HG03565 (cell line): ENCODE data around the gene AZU1.
"Not testable (repeated sequence)": the region's sequence is repeated elsewhere in the genome, so short reads cannot be mapped to it uniquely, and the experiment has no call there.

Experiments used
- ATAC-seq: cut with Tn5 transposase; IDR thresholded peaks from one replicate; pipeline ENCODE4 v1.9.1; 2021; ENCODE audit warnings: mild to moderate bottlenecking, moderate library complexity; ENCODE audit not compliant: unreplicated experiment

The AZU1 gene

GRCh38 chr19:852136-853013 lies 24.7 kb downstream of the AZU1 start, which contains the start of gene ELANE:
Gene ELANE, plus strand, starts transcription at chr19:852303. Its CDS starts 26 bp downstream, at chr19:852329.
- ATAC-seq: no peak

DNA sequence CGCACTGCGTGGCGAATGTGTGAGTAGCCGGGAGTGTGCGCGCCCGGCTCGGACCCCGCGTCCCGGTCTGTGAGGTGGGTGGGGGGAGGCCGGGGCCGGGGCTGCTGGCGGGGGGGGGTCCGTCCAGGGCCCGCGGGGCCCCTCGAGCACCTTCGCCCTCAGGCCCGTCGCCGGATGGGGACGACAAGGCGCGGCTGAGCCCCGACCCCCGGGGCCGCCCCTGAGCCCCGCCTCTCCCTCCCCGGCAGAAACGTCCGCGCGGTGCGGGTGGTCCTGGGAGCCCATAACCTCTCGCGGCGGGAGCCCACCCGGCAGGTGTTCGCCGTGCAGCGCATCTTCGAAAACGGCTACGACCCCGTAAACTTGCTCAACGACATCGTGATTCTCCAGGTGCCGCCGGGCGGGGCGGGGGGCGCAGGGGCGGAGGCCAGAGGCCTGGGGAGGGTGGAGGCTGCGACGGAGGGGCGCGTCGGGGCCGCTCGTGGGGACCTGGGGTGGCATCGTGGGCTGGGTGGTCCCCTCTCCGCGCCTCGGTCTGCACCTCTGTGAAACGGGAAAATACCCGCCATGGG lies 25.5 kb downstream of the AZU1 start:
- no peak for ATAC-seq

GRCh38 chr19:853614-854220 lies 26.1 kb downstream of the AZU1 start:
- ATAC-seq: not testable (repeated sequence)

GRCh38 chr19:854549-854948 lies 26.9 kb downstream of the AZU1 start:
- ATAC-seq: no peak

DNA sequence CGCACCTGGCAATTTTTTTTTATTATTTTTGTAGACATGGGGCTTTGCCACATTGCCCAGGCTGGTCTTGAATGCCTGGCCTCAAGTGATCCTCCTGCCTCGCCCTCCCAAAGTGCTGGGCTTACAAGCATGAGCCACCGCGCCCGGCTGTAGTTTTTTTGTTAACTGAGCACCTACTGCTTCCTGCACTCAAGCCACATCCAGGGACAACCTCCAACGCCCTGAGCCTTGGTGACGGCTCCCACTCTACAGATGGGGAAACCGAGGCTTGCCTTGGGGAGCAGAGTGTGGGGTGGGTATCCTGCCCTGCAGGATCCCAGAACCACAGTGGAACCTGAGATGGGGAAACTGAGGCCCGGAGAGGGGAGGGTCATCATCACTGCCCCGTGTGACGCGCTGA lies 27.5 kb downstream of the AZU1 start:
- ATAC-seq: no peak

- ATAC-seq: no peak
Measured at GRCh38 chr19:855566-856120, 28.0 kb downstream of the AZU1 start.

- no peak for ATAC-seq
Measured at GRCh38 chr19:858284-858683, 30.6 kb downstream of the AZU1 start.

GRCh38 chr19:858868-859843 lies 31.5 kb downstream of the AZU1 start, which contains the start of gene CFD:
Gene CFD, plus strand, starts transcription at chr19:859664. Its CDS starts 26 bp downstream, at chr19:859690.
- ATAC-seq: no peak

GRCh38 chr19:861141-861755 lies 33.6 kb downstream of the AZU1 start:
- ATAC-seq: no peak

- no peak for ATAC-seq
Measured at GRCh38 chr19:861756-862580, 34.3 kb downstream of the AZU1 start.

DNA sequence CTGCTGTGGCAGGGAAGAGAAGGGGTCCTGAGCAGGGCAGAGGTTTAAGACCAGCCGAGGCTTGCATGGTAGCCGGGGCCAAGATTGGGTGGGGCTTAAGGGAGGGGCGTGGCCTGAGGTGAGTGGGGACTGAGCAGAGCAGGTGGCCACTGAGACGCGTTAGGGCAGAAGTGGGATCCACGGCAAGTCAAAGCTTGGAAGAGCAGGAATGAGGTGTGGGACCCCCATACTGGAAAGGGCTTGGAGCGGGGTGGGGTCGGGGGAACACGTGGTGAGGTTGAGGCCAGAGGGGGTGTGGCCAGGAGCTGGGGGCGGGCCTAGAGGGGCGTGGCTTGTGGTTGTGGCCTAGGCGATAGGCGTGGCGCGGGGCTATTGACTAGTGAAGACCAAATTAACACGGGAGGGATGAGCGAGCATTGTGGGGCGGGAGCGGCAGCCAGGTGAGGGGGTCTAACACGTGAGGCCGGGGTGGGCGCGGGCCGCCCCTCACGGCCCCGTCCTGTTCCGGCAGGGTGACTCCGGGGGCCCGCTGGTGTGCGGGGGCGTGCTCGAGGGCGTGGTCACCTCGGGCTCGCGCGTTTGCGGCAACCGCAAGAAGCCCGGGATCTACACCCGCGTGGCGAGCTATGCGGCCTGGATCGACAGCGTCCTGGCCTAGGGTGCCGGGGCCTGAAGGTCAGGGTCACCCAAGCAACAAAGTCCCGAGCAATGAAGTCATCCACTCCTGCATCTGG lies 35.1 kb downstream of the AZU1 start:
- no peak for ATAC-seq

- ATAC-seq: no peak
Measured at GRCh38 chr19:863315-863620, 35.6 kb downstream of the AZU1 start.

DNA sequence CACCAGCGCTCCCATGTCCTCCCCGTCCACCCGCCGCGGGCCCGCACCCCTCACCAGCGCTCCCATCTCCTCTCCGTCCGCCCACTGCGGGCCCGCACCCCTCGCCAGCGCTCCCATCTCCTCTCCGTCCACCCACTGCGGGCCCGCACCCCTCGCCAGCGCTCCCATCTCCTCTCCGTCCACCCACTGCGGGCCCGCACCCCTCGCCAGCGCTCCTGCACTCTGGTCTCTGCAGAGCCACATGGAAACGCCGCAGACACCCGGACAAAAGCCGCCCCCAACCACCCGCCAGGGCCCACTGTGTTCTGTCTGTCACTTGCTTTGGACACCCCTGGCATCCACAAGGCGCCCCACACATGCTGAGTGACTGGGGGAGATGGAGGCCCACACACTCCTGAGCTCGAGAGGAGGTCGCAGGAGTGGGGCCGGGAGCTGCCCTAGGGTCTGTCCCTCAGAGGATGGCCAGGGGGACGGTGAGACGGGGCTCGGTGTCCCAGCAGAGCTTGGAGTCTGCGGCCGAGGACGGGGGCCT lies 39.2 kb downstream of the AZU1 start:
- ATAC-seq: no peak

DNA sequence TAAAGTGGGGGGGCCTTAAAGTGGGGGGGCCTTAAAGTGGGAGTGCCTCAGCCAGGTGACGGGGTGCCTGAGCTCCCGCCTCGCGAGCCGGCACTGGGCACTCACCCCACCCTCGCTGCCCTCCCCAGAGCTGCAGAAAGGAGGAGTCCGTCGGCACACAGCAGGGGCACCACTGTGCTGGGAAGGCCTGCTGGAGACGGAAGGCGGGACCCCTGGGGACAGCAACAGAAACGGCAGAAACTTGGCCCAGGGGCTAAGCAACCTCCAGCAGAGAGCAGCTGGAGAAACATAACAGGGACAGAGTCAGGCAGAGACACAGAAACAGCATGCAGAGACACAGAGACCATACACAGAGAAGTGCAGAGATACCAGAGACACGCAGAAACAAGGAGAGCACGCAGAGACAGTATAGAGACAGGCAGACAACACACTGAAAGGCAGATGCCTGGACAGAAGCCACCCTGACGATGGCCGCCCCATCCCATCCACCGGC lies 39.7 kb downstream of the AZU1 start:
- no peak for ATAC-seq

- no peak for ATAC-seq
Measured at GRCh38 chr19:867855-868457, 40.3 kb downstream of the AZU1 start.

DNA sequence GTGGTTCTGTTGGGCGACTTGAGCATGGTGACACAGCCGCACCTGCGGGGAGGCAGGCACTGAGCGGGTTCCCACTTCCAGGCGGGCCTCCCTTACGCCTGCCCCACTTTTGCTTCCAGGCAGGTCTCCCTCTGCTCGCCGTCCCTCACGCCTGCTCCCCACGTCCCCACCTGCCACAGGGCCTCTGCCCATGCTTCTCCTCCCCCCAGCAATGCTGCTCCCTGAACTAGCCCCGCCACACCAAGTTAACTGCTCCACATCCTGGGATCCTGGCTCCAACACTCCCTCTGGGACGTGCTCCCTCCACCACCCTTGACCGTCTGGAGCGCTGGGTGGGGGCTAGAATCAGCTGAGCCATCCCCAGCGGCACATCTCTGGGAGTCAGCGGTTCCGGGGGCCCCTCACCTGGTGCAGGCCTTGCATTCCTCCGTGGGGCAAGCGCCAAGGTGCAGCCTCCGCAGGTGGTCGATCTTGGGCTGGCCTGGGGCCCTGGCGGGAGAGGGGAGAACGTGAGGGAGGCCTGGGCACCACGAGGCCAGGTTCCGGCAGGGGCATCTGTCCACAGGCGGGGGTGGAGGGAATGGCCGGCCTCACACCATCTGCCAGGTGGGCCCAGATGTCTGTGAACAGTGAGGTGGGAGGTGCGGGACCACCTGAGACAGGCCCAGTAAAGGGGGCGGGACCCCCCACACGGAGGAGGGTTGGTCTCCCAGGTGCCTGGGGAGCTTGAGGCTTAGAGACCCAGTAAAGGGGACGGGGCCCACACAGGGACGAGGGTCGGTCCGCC lies 41.0 kb downstream of the AZU1 start:
- no peak for ATAC-seq
